ENCODE data around the gene ZNF319. TPM values are rescaled to one million over a fixed set of nuclear protein-coding genes. Genes with fewer than 3 reads are reported as not detected.
A peak's percentile ranks its signal among the peaks of the same experiment; 100 is the strongest.
"Not testable (repeated sequence)": the region's sequence is repeated elsewhere in the genome, so short reads cannot be mapped to it uniquely, and the experiment has no call there.

The ZNF319 gene
- total RNA-seq, 2 experiments from 2014 or later: 19.8 to 20.2 TPM

DNA sequence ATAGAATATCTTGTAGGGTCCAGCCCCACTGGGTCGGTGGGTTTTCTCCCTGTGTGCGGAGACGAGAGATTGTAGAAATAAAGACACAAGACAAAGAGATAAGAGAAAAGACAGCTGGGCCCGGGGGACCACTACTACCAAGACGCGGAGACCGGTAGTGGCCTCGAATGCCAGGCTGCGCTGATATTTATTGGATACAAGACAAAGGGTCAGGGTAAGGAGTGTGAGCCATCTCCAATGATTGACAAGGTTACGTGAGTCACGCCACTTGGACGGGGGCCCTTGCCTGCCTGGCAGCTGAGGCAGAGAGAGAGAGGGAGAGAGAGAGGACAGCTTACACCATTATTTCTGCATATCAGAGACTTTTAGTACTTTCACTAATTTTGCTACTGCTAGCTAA is 4.3 kb upstream of the ZNF319 start:
- not testable (repeated sequence) for H3K27me3 Mint-ChIP-seq

DNA sequence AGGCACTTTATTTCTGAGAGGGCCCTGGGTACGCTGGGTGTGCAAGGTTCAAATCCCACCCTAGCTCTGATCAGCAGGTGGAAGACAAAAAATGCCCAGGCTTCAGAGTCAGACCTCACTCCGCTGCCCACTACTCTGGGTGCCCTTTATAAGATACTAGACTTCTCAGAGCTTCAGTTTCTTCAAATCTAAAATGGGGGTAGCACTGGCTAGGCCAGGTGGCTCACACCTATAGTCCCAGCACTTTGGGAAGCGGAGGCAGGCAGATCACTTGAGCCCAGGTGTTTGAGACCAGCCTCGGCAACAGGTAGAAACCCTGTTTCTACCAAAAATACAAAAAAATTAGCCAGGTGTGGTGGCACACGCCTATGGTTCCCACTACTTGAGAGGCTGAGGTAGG is 2.5 kb upstream of the ZNF319 start:
- DNase-seq: no peak
- H3K4me1 Mint-ChIP-seq: peaks cover 45% of the 10 kb centered on the region
- POLR2A ChIA-PET: no interaction called here
- CTCF ChIA-PET: interaction anchor here (1.1 to 8.0 kb wide), 3 partner anchors 26 to 427 kb away, joined by 3 to 46 read pairs (median 3); no protein-coding TSS in a partner anchor
- H3K9me3 Mint-ChIP-seq: peaks cover 2% of the 10 kb centered on the region
- H3K36me3 Mint-ChIP-seq (ENCODE audit: low read depth): peaks cover 46% of the 10 kb centered on the region
- H3K27ac Mint-ChIP-seq: no peak overlapping the region
- H3K4me3 Mint-ChIP-seq: no peak overlapping the region
- no peaks in the 10 kb centered on the region for H3K27me3 Mint-ChIP-seq

More for the DNA sequence above, 4.3 kb upstream of the ZNF319 start:
- CTCF ChIA-PET: interaction anchor here (8.0 kb wide), 1 partner anchor 106 kb away, joined by 46 read pairs; no protein-coding TSS in a partner anchor
- POLR2A ChIA-PET, DNase-seq, H3K27ac Mint-ChIP-seq, H3K9me3 Mint-ChIP-seq, H3K4me3 Mint-ChIP-seq: not testable (repeated sequence)
- Mint-ChIP-seq H3K4me1 (peaks cover 29% of the 10 kb centered on the region), H3K36me3 (ENCODE audit: low read depth) (peaks cover 41% of the 10 kb centered on the region)

DNA sequence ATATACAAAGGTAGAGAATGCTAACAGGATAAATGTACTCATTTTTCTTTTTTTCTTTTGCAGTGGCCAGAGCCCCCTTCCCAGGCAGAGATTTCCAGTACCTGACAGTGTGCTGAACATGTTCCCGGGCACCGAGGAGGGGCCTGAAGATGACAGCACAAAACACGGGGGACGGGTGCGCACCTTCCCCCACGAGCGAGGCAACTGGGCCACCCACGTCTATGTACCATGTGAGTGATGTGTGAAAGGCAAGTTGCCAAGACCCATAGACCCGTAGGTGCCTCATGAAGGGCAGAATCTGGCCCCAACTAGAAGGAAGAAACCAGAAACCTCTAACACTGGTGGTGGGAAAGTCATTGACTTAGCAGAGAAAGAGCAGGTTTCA is 1.9 kb upstream of the ZNF319 start:
- peaks cover 50% of the 10 kb centered on the region for H3K4me1 Mint-ChIP-seq
- POLR2A ChIA-PET: interaction anchor here (1.1 kb wide), 1 partner anchor 15 kb away, joined by 3 read pairs; no protein-coding TSS in a partner anchor
- peaks cover 2% of the 10 kb centered on the region for H3K9me3 Mint-ChIP-seq
- CTCF ChIA-PET: interaction anchor here (1.1 to 8.0 kb wide), 4 partner anchors 26 to 426 kb away, joined by 3 to 46 read pairs (median 3); partner anchors contain the start of gene CFAP20
- H3K36me3 Mint-ChIP-seq (ENCODE audit: low read depth): peaks cover 51% of the 10 kb centered on the region
- no peak for DNase-seq
- H3K27me3 Mint-ChIP-seq: no peaks in the 10 kb centered on the region
- peak overlapping the region; percentile 30 for H3K4me3 Mint-ChIP-seq
- no peak overlapping the region for H3K27ac Mint-ChIP-seq

DNA sequence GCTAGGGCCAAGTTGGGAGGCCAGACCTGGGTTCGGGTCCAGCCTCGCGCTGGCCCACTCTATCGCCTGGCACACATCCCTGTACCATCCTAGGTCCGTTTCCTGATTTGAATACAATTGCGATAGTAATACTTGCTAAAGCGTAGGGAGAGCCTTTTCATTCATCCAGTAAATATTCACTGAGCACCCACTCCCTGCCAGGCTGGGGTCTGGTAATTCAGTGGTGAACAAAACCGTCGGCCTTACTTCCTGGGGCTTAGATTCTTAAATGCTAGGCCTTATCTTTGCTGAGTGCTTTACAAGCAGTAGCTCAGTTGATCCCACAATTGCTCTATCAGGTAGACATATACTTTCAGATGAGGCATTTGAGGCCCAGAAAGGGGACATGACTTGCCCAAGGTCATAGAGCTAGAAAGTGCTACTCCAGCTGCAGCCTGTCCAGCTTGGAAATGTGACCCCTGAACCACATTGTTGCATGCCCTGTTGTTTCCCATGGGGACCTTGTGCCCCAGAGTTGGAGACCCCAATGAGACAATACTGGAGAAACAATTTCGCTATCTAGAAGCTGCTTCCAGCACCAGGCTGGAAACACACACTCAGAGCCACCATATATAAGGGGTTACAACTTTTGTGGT is 1.4 kb upstream of the ZNF319 start:
- peaks cover 55% of the 10 kb centered on the region for H3K4me1 Mint-ChIP-seq

DNA sequence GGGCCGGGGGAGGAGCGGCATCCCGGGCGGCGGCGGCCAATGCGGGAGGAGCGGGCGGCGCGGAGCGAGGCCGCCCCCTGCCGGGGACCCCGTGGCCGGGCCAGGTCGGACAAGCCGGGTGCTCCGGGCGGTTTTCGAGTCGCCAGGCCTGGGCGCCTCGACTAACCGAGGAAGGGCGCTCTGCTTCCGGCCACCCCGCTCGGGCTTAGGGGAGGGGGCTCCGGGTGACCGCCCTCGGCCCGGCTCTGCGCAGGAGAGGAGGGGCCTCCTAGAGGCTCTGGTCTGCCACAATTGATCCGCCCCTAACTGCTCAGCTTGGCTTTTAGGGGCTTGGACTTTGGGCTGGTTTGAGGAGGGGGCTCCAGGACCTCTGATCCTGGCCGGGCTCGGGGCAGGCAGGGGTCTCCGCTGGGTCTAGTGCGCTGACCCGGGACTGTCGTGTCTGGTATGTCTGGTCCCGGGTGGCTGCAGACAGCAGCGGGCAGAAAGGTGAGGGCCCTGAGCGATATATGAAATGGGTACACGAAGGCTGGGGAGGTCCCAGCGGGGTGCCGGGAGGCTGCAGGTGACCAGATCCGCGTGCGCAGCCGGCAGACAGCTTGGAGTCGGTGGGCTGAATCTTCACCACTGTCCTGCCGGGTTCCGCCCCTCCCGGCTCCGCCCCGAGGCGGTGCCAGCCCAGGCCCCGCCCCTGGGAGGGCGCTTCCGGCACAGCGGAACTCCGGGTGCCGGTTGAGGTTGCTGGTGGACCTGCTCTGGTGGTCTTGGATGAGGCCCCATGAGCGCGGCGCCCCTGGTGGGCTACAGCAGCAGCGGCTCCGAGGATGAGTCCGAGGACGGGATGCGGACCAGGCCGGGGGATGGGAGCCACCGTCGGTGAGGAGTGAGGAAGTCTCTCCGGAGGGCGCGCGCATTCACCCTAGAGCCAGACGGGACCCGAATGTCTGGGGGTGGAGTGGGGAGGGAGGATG is 519 bp upstream of the ZNF319 start, which contains the start of gene USB1:
Gene USB1, plus strand, starts transcription at position 702 of the 971 bp plus-strand sequence. Its CDS starts 77 bp downstream, at position 779.
- POLR2A ChIA-PET: interaction anchor here (0.7 to 1.7 kb wide), 8 partner anchors 12 to 554 kb away, joined by 3 to 7 read pairs (median 3); partner anchors contain the start of genes CFAP20, CIAPIN1 and COQ9
- H3K9me3 Mint-ChIP-seq: no peaks in the 10 kb centered on the region
- H3K4me3 Mint-ChIP-seq: peak within 1 kb of the TSS; percentile 92
- peaks cover 58% of the 10 kb centered on the region for H3K4me1 Mint-ChIP-seq
- no peaks in the 10 kb centered on the region for H3K27me3 Mint-ChIP-seq
- CTCF ChIA-PET: interaction anchor here (0.5 to 8.0 kb wide), 7 partner anchors 21 to 424 kb away, joined by 3 to 46 read pairs (median 8); partner anchors contain the start of gene CFAP20
- DNase-seq: peak; percentile 87
- peak within 1 kb of the TSS; percentile 94 for H3K27ac Mint-ChIP-seq
- peaks cover 49% of the 10 kb centered on the region for H3K36me3 Mint-ChIP-seq (ENCODE audit: low read depth)

More for the DNA sequence above, 1.4 kb upstream of the ZNF319 start:
- no peak for DNase-seq
- peak overlapping the region; percentile 92 for H3K4me3 Mint-ChIP-seq
- ChIA-PET POLR2A (interaction anchor here (1.0 to 1.4 kb wide), 3 partner anchors 12 to 127 kb away, joined by 3 to 4 read pairs (median 3); partner anchors contain the start of gene CFAP20), CTCF (interaction anchor here (1.1 to 8.0 kb wide), 7 partner anchors 23 to 426 kb away, joined by 3 to 46 read pairs (median 3); partner anchors contain the start of gene CFAP20)
- H3K27ac Mint-ChIP-seq: peak overlapping the region; percentile 94
- H3K27me3 Mint-ChIP-seq: no peaks in the 10 kb centered on the region
- peaks cover under 1% of the 10 kb centered on the region for H3K9me3 Mint-ChIP-seq
- H3K36me3 Mint-ChIP-seq (ENCODE audit: low read depth): peaks cover 52% of the 10 kb centered on the region

DNA sequence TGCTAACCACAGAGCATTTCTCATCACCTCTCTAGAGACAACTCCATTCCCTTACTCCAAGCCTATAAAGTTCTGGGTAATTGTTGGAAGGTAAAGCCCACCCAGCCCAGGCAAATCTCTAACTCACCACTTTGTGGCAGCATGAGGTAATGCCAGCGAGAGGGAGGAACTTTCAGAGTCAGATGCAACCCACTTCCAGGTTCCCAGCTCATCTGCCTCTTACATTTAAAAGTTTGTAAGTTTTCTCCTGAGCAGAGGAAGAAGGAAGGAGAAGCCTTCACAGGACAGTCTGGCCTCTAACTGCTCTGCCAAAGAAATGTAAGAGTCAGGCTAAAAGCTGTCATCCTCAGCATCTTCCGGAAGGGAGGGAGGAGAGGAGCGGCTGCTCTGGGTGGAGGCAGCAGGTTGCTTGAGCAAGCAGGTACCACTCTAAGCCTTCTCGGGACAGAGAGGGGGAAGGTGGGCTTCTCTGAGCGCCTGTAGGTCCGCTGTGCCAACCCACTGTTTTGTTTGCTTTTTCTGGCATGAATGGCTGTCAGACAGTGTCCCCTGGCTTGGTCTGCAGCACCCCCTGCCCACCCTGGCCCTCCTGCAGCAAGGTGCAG is 1.0 kb downstream of the ZNF319 start:
- ChIA-PET CTCF (interaction anchor here (0.6 to 8.0 kb wide), 14 partner anchors 10 to 422 kb away, joined by 3 to 46 read pairs (median 6); partner anchors contain the start of genes CFAP20 and KATNB1), POLR2A (interaction anchor here (0.9 to 2.9 kb wide), 15 partner anchors 10 to 1066 kb away, joined by 3 to 15 read pairs (median 5); partner anchors contain the start of genes CIAPIN1, COQ9 and KATNB1)
- Mint-ChIP-seq H3K36me3 (ENCODE audit: low read depth) (peaks cover 54% of the 10 kb centered on the region), H3K9me3 (no peaks in the 10 kb centered on the region), H3K4me3 (peak overlapping the region; percentile 74), H3K27me3 (no peaks in the 10 kb centered on the region), H3K4me1 (peaks cover 70% of the 10 kb centered on the region), H3K27ac (peak overlapping the region; percentile 87)
- DNase-seq: peak; percentile 56

DNA sequence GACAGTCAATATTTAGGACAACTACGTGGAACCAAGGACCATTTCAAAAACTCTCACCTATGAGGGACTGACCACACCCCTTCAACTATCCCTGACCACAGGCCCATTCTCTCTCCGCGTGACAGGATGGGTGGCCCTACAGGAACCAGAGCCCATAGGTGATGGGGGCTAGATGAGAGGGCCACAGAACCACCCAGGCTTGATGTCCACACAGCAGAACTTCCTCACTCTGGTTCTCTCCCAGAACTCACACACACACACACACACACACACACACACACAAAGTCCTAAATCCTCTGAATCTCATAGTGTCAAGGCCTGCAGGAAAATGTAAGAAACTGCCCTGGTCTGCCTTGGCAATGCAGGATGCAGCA is 1.5 kb downstream of the ZNF319 start:
- Mint-ChIP-seq H3K9me3 (no peaks in the 10 kb centered on the region), H3K27ac (peak overlapping the region; percentile 87), H3K4me3 (peak overlapping the region; percentile 74), H3K4me1 (peaks cover 69% of the 10 kb centered on the region), H3K27me3 (no peaks in the 10 kb centered on the region), H3K36me3 (ENCODE audit: low read depth) (peaks cover 54% of the 10 kb centered on the region)
- ChIA-PET CTCF (interaction anchor here (0.6 to 8.0 kb wide), 13 partner anchors 9 to 422 kb away, joined by 3 to 46 read pairs (median 6); partner anchors contain the start of genes CFAP20 and KATNB1), POLR2A (interaction anchor here (0.8 to 2.9 kb wide), 14 partner anchors 10 to 1066 kb away, joined by 3 to 15 read pairs (median 4); partner anchors contain the start of genes CFAP20, CIAPIN1, COQ9 and KATNB1)
- DNase-seq: no peak

DNA sequence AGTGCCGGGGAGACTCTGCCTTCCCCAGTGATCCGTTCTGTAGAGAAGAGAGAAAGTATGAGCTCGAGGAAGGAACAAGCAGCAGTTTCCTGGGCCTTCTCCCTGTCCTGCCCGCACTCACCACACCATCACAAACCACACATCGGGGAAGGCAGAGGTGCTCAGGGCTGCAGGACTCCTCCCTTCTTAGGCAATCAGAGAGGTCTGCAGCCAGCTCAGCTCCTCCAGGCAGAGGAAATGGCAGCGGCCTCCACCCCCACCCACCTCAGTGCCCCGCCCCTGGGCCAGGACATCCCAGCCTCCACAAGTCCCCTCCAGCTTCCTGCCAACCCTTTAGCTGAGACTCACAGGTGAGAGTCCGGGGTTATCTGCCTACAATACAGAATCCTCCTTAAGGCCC is 2.0 kb downstream of the ZNF319 start:
- CTCF ChIA-PET: interaction anchor here (0.6 to 8.0 kb wide), 10 partner anchors 9 to 421 kb away, joined by 3 to 46 read pairs (median 6); partner anchors contain the start of genes CFAP20 and KATNB1
- H3K27me3 Mint-ChIP-seq: no peaks in the 10 kb centered on the region
- H3K27ac Mint-ChIP-seq: peak overlapping the region; percentile 87
- H3K36me3 Mint-ChIP-seq (ENCODE audit: low read depth): peaks cover 50% of the 10 kb centered on the region
- H3K4me1 Mint-ChIP-seq: peaks cover 66% of the 10 kb centered on the region
- no peaks in the 10 kb centered on the region for H3K9me3 Mint-ChIP-seq
- POLR2A ChIA-PET: interaction anchor here (0.6 to 2.9 kb wide), 15 partner anchors 9 to 1065 kb away, joined by 3 to 15 read pairs (median 4); partner anchors contain the start of genes CFAP20, CIAPIN1, COQ9 and KATNB1
- peak; percentile 90 for DNase-seq
- peak overlapping the region; percentile 74 for H3K4me3 Mint-ChIP-seq

DNA sequence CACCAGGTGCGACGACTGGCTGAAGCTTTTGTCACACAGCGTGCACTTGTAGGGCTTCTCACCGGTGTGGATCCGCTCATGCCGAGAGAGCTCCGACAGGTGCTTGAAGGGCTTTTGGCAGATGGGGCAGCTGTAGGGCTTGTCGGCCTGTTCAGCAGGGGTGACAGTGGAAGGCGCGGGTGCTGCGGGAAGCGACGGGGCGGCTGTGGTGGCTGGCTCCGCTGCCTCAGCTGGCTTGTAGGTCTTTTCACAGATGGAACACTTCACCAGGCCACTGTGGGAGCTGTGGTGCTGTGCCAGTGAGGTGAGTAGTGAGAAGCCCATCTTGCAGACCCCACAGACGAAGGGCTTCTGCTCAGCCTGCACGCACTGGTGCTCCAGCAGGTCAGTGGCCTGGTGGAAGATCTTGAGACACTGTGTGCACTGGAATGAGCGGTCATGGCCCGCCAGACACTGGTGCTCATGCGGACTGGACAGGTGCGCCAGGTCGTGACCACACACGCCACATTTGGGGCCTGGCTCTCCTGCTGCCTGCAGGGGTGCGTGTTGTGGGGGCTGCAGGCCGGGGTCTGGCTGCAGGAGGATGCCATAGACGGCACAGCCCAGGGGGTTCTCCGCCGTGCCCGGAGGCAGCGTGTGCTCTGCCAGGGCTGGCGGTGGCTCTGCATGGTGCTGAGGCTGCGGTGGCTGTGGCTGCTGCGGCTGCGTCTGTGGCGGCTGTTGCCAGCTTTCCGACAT is 2.8 kb downstream of the ZNF319 start:
- H3K27me3 Mint-ChIP-seq: no peaks in the 10 kb centered on the region
- ChIA-PET POLR2A (interaction anchor here (0.6 to 2.9 kb wide), 8 partner anchors 8 to 404 kb away, joined by 3 to 15 read pairs (median 5); partner anchors contain the start of gene KATNB1), CTCF (interaction anchor here (0.6 to 8.0 kb wide), 9 partner anchors 8 to 420 kb away, joined by 3 to 46 read pairs (median 6); partner anchors contain the start of gene KATNB1)
- no peaks in the 10 kb centered on the region for H3K9me3 Mint-ChIP-seq
- H3K4me3 Mint-ChIP-seq: peak overlapping the region; percentile 74
- H3K4me1 Mint-ChIP-seq: peaks cover 62% of the 10 kb centered on the region
- H3K36me3 Mint-ChIP-seq (ENCODE audit: low read depth): peaks cover 44% of the 10 kb centered on the region
- peak overlapping the region; percentile 87 for H3K27ac Mint-ChIP-seq
- DNase-seq: no peak

DNA sequence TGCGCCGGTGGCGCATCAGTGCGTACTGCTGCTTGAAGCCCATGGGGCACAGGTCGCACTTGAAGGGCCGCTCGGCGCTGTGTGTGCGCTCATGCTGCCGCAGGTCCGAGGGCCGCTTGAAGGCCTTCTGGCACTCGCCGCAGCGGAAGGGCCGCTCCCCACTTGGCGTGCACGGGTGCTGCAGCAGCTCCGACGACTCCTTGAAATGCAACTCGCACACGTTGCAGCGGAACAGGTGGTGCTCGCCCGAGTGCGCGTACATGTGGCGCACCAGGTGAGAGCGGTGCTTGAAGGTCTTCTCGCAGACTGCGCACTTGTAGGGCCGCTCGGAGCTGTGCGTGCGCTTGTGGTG is 3.3 kb downstream of the ZNF319 start:
- Mint-ChIP-seq H3K27ac (no peak overlapping the region), H3K4me1 (peaks cover 56% of the 10 kb centered on the region), H3K4me3 (no peak overlapping the region), H3K9me3 (no peaks in the 10 kb centered on the region), H3K36me3 (ENCODE audit: low read depth) (peaks cover 39% of the 10 kb centered on the region), H3K27me3 (no peaks in the 10 kb centered on the region)
- CTCF ChIA-PET: interaction anchor here (5.1 kb wide), 1 partner anchor 91 kb away, joined by 22 read pairs; no protein-coding TSS in a partner anchor
- DNase-seq: no peak
- POLR2A ChIA-PET: interaction anchor here (2.2 kb wide), 1 partner anchor 8 kb away, joined by 10 read pairs; no protein-coding TSS in a partner anchor
